ENCODE data around the gene MYL12A.
"Not testable (repeated sequence)": the region's sequence is repeated elsewhere in the genome, so short reads cannot be mapped to it uniquely, and the experiment has no call there.

Gene MYL12A

DNA sequence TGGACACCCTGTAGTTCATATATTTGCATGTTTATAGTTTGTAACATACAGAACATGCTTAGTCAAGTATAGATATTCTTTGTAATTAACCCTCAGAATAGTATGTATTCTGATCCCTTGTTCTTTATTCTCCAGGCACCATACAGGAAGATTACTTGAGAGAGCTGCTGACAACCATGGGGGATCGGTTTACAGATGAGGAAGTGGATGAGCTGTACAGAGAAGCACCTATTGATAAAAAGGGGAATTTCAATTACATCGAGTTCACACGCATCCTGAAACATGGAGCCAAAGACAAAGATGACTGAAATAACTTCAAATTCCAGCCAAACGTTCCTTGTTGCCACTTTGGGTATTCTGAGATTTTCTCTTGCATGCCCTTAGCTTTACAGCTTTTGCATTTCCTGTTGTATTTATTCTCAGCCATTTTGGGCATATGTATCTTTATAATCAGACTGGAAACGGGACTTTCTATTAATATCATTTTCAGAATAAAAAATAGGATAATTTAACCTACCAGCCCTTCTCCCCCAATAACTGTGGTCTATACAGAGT, 8.1 kb downstream of the MYL12A start:
- DNase-seq (ENCODE audit: low read depth): no peak

- no peak for DNase-seq (ENCODE audit: low read depth)
Measured at GRCh38 chr18:3256693-3257626, 9.4 kb downstream of the MYL12A start.

DNA sequence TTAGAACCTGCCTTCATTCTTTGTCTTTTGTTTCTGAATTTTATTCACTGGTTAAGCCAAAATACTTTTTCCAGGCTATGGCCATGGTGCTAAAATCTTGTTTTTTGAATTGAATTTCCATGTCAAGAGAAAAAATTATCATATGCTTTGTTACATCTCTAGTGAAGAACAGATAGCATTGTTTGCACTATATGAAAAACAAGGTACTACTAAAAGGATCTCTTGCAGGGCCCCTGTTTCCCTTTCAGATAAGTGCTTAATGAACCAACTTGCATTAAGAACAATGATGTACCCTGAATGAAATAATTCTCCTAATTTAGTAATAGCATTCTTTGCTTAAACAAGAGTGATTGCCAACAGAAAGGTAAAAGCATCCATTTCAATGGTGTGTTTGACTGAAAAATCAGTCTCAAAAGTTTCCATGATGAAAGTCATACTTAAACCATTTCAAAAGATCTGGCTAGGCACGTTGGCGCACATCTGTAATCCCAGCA, 10.1 kb downstream of the MYL12A start:
- DNase-seq (ENCODE audit: low read depth): no peak

DNA sequence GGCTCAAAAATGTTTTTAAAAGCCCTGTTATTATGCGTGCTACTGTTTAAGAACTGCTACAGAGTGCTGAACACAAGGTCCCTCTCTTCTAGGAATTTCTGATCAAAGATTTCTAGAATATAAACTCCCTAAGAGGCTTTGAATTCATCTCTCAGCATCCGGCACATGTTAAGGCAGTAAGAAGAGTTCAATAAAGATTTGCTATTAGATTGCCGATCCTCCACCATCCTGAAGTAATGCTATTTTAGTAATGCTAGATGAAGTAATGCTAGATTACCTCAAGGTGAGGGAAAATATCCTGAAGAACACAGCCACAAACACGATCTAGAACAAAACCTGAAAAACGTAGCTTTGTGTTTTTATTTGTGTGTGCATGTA, 13.4 kb downstream of the MYL12A start:
- DNase-seq (ENCODE audit: low read depth): no peak

- DNase-seq (ENCODE audit: low read depth): peak; percentile 58
Measured at GRCh38 chr18:3261373-3262233, 14.0 kb downstream of the MYL12A start, which contains the start of gene MYL12B. TSS of gene MYL12B (plus strand) at chr18:3262133. CDS start at chr18:3272899, 10,766 bp downstream.

GRCh38 chr18:3262234-3263131, 14.9 kb downstream of the MYL12A start:
- DNase-seq (ENCODE audit: low read depth): no peak

DNA sequence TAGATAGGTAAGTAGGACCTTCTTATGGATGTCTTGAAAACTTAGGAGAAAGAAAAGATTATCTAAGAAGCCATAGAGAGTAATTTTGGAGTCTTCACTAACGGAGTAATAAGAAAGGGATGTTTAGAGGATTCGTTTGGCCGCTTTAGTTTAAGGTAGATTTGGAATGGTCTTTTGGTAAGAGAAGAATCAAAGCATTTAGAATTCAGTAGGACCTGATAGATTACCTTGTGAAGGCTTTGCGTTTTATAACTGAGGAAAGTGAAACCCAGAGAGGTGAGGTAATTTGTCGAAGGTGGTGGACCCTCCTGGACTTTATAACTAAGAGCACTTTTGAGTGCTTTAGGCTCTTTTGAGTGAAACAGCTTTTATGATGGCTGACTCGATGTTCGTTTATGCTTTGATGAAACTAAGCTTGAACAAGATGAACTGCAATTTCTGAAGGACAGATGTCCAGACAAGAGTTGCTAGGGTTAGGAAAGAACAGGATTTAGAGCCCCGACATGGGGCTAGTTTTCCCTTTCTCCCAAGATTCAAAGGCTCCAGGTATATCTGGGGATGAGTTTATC, 15.6 kb downstream of the MYL12A start:
- DNase-seq (ENCODE audit: low read depth): no peak

GRCh38 chr18:3264362-3264761, 16.8 kb downstream of the MYL12A start:
- no peak for DNase-seq (ENCODE audit: low read depth)

DNA sequence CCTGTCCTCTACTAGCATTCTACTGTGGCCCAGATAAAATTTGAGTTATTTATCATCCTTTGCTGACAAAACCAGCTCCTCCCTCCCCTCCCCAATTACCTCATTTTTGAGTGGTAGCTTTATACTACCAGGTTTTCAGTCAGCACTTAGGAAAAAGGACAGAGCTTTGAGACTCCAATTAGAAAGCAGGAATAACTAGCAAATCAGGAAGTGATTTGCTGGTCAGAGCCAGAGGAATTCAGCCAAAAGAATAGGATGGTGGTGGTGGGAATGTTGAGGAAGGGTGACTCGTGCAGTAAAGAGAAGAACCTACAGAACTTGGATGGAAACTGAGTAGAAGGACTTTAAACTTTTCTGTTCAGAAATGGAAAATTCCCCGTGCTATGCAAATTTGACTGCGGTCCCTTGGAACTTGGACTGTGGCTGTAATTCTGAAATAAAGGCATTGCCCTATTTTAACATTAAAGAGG, 18.0 kb downstream of the MYL12A start:
- DNase-seq (ENCODE audit: low read depth): no peak

- no peak for DNase-seq (ENCODE audit: low read depth)
Measured at GRCh38 chr18:3266062-3266608, 18.5 kb downstream of the MYL12A start.

GRCh38 chr18:3268306-3268705, 20.7 kb downstream of the MYL12A start:
- no peak for DNase-seq (ENCODE audit: low read depth)

DNA sequence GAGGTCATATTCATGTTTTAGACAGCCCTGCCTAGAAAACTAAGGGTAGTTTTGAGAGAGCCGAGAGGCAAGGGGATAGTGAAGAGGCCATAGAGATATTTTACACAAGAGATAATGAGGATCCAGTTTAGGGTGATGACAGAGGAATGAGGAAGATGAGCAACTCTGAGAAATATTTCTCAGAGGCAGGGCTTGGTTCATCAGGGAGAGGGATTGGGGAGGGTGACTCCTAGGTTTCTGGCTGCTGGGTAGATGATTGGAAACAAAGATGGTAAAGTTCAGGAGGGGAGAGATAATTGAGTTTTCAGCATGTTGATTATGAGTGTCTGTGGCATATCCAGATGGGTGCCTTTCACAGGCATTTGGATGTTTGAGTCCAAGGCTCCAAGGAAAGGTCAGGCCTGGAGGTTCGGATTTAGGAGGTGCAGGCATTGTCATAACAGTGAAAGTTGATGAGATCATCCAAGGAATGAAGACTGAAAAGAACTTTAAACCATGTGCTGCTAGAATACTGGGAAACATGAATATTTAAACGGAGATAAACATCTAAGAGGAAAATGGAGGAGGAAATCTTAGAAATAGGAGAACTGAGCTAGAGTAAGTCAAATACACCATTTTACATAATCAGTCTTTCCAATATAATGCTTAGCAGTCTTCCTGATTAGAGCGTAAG, 21.8 kb downstream of the MYL12A start:
- DNase-seq (ENCODE audit: low read depth): no peak

GRCh38 chr18:3269914-3270299, 22.3 kb downstream of the MYL12A start:
- no peak for DNase-seq (ENCODE audit: low read depth)

GRCh38 chr18:3273042-3273441, 25.4 kb downstream of the MYL12A start:
- no peak for DNase-seq (ENCODE audit: low read depth)

GRCh38 chr18:3277643-3278213, 30.1 kb downstream of the MYL12A start:
- DNase-seq (ENCODE audit: low read depth): not testable (repeated sequence)

DNA sequence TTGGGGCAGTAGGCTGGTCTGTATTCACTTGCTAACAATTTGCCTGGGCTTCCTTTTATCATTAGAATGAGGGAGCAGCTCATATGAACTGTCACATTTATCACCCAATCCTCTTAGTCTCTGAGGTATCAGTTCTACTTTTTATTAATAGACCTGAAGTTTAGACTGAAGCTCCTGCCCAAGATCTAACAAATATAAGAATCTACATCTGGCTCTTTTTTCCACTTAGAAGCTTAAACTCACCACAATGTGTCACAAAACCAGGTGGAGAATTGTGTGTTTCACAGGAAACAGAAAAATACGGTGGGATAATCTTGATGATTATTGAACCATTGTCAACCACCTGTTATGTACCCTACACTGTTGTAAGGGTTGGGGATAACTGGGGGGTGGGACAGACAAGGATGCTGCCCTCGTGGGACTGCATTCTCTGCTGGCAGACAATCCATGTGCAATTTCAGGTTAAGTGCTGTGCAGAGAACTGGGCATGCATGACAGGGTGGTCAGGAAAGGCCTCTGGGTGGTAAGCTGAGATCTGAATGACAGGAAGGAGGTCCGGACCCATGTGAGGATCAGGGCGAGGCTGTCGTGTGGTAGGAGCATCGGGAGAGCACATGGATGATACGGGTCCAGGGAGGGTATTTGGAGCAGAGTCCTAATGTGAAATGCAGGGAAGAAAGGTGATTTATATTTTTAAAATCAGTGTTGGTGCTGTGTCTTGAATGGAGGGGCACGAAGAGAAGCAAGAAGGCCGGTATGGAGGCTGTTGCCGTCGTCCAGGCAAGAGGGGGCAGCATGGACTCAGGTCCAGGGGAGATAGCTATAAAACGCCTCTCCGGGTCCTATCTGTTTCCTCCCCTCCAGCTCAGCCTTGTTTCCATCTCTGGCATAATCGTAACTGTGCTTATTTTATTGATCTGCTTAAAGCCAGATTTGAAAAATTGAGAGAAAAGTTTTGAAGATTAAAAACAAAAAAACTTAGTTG, 31.9 kb downstream of the MYL12A start:
- DNase-seq (ENCODE audit: low read depth): no peak

GRCh38 chr18:3281456-3282400, 34.1 kb downstream of the MYL12A start:
- no peak for DNase-seq (ENCODE audit: low read depth)

Data from stimulated activated CD8-positive, alpha-beta memory T cell treated with anti-CD3 and anti-CD28 coated beads, Interleukin-12 subunit alpha, Interleukin-12 subunit beta, amount 100 ng/mL, for 1 hour (primary cell).